Measurements from ENCODE around the gene HELQ.
"Not testable (repeated sequence)": the region's sequence is repeated elsewhere in the genome, so short reads cannot be mapped to it uniquely, and the experiment has no call there.

Gene HELQ

GRCh38 chr4:83455281-83456183, at the start of gene HELQ, which contains the start of gene MRPS18C:
HELQ (minus strand) TSS chr4:83455823; CDS start chr4:83455693, 130 bp downstream.
MRPS18C (plus strand) TSS chr4:83456058; CDS start chr4:83456078, 20 bp downstream.
- peak; percentile 97 for DNase-seq (ENCODE audit: low read depth)
- peak within 1 kb of the TSS; percentile 97 for H3K4me3 ChIP-seq (ENCODE audit: low read depth, low read length)

- H3K4me3 ChIP-seq (ENCODE audit: low read depth, low read length) = no peak overlapping the region
- no peak for DNase-seq (ENCODE audit: low read depth)
Observed at GRCh38 chr4:83504996-83505395, 49.4 kb upstream of the HELQ start.

GRCh38 chr4:83504503-83504902, 48.9 kb upstream of the HELQ start:
- no peak for DNase-seq (ENCODE audit: low read depth)
- H3K4me3 ChIP-seq (ENCODE audit: low read depth, low read length) = no peak overlapping the region

GRCh38 chr4:83503974-83504373, 48.4 kb upstream of the HELQ start:
- no peak for DNase-seq (ENCODE audit: low read depth)
- no peak overlapping the region for H3K4me3 ChIP-seq (ENCODE audit: low read depth, low read length)

- H3K4me3 ChIP-seq (ENCODE audit: low read depth, low read length) = not testable (repeated sequence)
Observed at GRCh38 chr4:83501671-83502070, 46.0 kb upstream of the HELQ start.

GRCh38 chr4:83498187-83498586, 42.6 kb upstream of the HELQ start:
- no peak for DNase-seq (ENCODE audit: low read depth)
- H3K4me3 ChIP-seq (ENCODE audit: low read depth, low read length) = no peak overlapping the region

More at GRCh38 chr4:83501671-83502070, 46.0 kb upstream of the HELQ start:
- not testable (repeated sequence) for DNase-seq (ENCODE audit: low read depth)

- H3K4me3 ChIP-seq (ENCODE audit: low read depth, low read length); DNase-seq (ENCODE audit: low read depth): not testable (repeated sequence)
Observed at GRCh38 chr4:83496085-83496917, 40.7 kb upstream of the HELQ start.

- H3K4me3 ChIP-seq (ENCODE audit: low read depth, low read length) = no peak overlapping the region
- DNase-seq (ENCODE audit: low read depth) = no peak
Observed at GRCh38 chr4:83490876-83491450, 35.3 kb upstream of the HELQ start.

GRCh38 chr4:83489711-83490326, 34.2 kb upstream of the HELQ start:
- no peak overlapping the region for H3K4me3 ChIP-seq (ENCODE audit: low read depth, low read length)
- DNase-seq (ENCODE audit: low read depth) = no peak

- no peak for DNase-seq (ENCODE audit: low read depth)
- no peak overlapping the region for H3K4me3 ChIP-seq (ENCODE audit: low read depth, low read length)
Observed at GRCh38 chr4:83486457-83487129, 31.0 kb upstream of the HELQ start.

GRCh38 chr4:83484500-83485461, 29.2 kb upstream of the HELQ start, which contains the start of gene ABRAXAS1:
ABRAXAS1 (minus strand) TSS chr4:83485100; CDS start chr4:83485072, 28 bp downstream.
- H3K4me3 ChIP-seq (ENCODE audit: low read depth, low read length) = peak within 1 kb of the TSS; percentile 72
- peak; percentile 73 for DNase-seq (ENCODE audit: low read depth)

GRCh38 chr4:83473966-83474365, 18.3 kb upstream of the HELQ start:
- no peak for DNase-seq (ENCODE audit: low read depth)
- no peak overlapping the region for H3K4me3 ChIP-seq (ENCODE audit: low read depth, low read length)

GRCh38 chr4:83473423-83473822, 17.8 kb upstream of the HELQ start:
- DNase-seq (ENCODE audit: low read depth) = no peak

GRCh38 chr4:83456184-83456501, 520 bp upstream of the HELQ start:
- no peak for DNase-seq (ENCODE audit: low read depth)
- H3K4me3 ChIP-seq (ENCODE audit: low read depth, low read length) = peak overlapping the region; percentile 97

More at GRCh38 chr4:83473423-83473822, 17.8 kb upstream of the HELQ start:
- H3K4me3 ChIP-seq (ENCODE audit: low read depth, low read length) = no peak overlapping the region

- DNase-seq (ENCODE audit: low read depth) = no peak
- peak overlapping the region; percentile 97 for H3K4me3 ChIP-seq (ENCODE audit: low read depth, low read length)
Observed at GRCh38 chr4:83454686-83455085, 937 bp downstream of the HELQ start.

- DNase-seq (ENCODE audit: low read depth) = no peak
- no peak overlapping the region for H3K4me3 ChIP-seq (ENCODE audit: low read depth, low read length)
Observed at GRCh38 chr4:83449009-83449408, 6.6 kb downstream of the HELQ start.

GRCh38 chr4:83440899-83441298, 14.7 kb downstream of the HELQ start:
- no peak for DNase-seq (ENCODE audit: low read depth)
- H3K4me3 ChIP-seq (ENCODE audit: low read depth, low read length) = no peak overlapping the region

Measured in skeletal muscle cell (primary cell).